Kidney glomerular epithelial cell (primary cell): ENCODE results near the gene AQP12A.

Experiments
- DNase-seq: peaks from one replicate; lab custom pipeline; 2025; lab: John Stamatoyannopoulos, UW

The AQP12A gene

DNA sequence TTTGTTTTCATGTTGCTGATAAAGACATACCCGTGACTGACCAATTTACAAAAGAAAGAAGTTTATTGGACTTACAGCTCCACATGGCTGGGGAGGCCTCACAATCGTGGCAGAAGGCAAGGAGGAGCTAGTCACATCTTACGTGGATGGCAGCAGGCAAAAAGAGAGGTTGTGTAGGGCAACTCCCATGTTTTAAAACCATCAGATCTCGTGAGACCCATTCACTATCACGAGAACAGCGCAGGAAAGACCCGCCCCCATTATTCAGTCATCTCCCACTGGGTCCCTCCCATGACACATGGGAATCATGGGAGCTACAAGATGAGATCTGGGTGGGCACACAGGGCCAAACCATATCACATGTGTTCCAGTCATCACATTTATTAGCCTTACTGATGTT, 16.8 kb downstream of the AQP12A start:
- DNase-seq = no peak

DNA sequence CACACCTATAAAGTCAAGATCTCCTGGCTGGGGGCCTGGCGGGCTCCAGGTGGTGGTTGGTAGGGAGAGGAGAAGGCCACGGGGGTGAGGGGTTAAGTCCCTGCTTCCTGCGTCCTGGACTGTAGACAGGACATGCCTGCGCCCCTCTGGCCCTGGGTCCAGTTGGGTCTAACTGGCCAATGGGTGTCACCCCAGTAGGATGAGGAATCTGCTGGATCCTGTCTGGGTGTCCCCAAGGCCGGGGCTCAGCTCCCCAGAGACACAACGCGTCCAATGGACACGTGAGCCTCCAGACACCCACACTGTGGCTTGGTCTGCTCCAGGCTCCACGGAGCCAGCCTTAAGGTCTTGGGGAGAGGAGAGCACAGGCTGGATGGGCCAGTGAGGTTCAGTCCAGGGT, 19.6 kb downstream of the AQP12A start:
- no peak for DNase-seq

DNA sequence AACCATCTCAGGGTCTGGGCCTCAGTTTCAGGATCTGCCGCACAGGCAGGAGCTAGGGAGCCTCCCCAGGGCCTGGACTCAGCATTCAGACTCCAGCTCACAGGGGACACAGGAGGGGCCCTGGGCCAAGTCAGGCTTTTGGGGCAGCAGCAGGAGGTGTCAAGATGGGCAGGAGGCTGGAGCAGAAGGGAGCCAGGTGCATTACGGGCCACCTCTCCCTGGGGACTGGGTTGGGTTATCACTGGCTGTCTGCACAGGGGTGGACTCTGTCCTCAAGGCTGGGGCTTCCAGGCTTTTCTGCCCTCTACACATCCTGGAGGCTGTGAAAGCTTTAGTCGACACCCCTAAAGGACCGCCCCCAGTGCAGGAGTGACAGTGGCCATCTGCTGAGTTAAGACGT, 20.0 kb downstream of the AQP12A start:
- no peak for DNase-seq

DNA sequence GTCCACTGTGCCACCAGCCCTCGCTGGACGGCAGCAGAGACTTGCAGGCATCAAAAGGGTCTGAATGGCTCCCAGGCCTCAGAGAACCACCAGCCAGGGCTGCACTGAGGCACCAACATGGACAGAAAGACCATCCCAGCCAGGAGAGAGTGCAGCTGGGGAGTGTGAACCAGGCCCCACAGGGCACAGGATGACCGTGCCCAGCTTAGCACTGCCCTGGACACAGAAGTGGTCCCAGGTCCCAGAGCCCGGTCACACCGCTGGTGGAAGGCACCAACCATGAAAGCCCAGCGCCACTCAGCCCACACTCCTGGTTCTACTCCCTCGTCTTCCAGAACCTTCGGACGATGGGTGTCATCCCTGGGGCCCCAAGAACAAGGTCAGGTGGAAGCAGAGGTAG, 20.5 kb downstream of the AQP12A start:
- DNase-seq = no peak

DNA sequence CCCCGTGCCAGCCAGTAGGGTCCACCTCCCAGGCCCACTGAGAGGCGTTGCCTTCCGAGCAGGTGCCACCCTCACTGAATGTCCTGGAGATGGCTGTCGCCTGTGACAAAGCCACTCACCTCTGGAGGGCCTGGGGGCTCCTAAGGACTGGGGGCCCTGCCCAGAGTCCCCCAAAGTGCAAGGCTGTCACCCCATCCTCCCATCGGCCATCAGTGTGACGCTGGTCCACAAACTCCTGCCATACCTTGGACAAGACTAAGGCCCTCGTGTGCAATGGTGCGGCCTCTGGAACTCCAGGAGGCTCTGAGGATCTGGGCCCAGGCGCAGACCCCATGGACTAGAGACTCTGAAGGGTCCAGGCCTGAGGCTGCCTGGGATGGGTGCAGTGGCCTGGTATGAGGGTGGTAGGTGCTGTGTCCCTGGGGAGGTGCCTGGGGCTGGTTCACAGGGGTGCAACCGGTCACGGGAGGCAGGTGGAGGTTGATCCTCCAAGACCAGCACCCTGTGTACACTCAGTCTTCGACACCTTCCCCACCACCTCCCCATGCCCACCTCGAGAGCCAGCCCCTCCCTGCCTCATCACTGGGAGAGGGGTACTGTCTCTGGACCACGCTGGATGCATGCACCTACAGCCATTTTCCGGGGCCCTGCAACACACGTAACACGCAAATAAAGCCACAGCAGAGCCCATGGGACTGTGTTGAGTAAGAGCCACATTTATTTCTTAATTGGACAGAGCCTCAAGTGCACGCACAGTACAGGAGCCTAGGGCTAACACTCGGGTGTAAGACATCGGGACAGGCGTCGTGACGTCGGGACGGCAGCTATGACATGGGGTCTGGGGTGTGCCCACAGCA, 21.6 kb downstream of the AQP12A start:
- no peak for DNase-seq

DNA sequence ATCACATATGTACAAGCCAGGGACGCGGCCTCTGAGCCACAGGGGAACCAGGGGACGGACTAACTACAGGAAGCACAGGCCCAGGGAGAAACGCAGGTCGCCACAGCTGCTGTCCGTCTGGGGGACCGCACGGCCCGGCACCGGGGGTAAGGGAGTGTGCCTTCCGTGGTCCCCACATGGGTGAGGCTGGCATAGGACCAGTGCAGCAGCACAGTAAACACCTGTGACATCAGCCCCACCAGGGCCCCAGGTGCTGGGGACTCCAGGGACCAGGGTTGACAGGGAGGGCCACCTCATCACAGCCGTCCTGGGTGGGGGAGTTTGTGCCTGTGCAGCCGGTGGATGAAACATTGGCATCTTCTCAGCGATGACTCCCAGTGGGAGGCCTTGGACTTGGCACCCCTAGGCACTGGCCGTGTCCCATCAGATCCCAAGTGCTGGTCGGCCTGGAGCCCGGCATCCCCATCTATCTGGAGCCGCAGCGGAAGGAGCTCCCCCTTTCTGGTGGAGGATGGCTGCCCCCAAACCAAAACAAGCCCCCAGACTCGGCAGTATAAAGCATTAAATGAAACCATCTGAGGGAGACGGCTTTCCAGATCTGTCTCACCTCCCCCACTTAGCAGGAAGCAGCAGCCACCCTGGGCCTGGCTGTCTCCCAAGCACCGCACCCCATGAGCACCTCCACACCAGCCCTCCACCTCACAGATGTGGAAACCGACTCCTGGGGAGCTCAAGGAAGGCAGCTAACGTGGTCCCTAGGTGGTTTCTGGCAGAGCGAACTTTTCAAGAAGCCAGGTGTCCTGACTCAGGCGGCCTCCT, 22.5 kb downstream of the AQP12A start:
- no peak for DNase-seq

DNA sequence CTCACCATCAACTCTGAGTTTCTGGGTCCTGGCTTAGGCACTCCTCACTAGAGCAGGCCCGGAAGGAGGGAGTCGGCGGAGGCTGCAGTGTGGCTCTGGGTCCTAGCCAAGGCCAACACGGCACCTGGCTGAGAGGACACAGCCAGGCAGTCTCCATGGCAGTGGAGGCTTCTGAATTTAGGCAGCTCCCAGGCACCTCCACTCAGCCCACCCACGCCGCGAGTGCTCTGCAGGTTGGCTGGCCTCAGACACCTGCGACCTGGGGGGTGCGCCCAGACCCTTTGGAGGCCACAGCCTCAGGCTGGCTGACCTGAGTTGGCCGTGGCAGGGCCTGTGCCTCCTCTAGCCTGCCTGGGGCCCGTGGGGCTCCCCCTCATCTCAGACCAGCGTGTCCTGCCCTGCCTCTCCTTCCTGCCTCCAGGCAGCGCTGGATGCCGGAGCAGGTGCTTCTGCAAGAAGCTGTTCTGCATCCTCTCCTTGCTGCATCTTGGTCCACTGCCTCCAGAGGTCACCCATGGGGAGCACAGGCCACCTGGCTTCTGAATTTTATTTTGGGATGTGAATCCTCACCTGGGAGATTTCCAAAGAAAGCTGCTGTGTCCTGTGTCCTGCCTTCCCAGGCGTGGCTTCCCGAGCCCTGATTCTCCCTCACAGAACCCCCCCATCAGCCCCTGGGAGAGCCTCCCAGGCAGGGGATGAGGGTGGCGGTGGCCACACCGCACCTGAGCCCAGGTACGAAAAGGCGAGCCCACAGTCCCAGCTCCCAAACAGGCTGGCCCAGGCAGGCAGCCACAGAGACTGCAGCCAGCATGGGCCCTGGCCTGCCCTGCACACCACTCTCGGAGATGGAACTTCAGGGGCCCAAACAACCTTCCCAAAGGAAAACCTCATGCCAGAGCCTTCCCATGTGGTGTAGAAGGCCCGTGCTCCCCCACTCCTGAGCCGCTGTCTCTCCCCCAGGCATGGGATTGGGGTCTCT, 23.4 kb downstream of the AQP12A start:
- DNase-seq = no peak

DNA sequence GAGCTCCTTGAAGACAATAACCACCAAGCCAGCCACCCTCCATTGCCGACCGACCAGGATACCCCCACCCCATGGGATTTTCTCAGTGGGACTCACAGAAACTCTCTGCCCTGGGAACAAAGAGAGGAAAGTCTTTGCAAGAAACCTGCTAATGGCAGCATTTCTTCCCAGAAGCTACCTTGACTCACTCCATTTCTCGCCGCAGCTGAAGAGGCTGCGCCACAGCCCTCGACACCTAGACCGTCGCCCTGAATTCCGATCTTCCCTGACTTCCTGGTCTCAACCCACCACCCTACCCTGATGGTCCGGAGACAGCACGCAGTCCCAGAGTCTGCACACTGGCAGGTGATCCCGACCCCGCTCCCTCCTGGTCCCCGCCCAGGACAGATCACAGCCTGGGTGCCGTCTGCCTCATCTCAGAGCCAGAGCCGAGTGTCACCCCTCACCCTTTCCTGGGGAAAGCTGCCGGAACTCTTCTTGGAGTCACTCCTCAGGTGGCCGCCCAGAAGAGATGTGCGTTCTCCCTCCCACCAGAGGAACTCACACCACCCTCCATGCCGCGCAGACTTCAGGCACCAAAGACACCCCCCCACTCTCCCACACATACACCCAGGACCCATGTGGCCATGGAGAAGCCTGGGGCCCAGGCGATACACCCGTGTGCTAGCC, 24.6 kb downstream of the AQP12A start:
- no peak for DNase-seq

DNA sequence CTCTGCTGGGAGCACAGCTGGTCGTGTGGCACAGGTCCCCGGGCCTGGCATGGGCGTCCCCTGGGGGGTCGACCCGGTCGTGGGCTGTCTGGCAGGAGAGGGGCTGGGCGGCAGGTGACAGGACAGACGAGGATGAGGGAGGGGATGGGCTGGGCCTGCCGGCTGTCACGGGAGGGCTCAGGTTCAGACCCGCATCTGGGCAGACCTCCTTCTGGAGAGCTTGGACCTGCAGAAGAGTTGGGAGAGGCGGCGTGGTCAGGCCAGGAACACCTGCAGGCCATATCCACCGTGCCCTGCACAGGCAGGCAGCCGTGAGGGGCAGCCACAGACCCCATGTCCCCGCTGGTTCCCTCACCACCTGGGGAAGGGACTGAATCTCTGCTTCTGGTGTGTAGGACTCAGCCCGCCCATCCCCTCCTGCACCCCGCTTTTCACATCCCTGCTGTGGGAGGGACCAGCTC, 25.5 kb downstream of the AQP12A start:
- DNase-seq = no peak

DNA sequence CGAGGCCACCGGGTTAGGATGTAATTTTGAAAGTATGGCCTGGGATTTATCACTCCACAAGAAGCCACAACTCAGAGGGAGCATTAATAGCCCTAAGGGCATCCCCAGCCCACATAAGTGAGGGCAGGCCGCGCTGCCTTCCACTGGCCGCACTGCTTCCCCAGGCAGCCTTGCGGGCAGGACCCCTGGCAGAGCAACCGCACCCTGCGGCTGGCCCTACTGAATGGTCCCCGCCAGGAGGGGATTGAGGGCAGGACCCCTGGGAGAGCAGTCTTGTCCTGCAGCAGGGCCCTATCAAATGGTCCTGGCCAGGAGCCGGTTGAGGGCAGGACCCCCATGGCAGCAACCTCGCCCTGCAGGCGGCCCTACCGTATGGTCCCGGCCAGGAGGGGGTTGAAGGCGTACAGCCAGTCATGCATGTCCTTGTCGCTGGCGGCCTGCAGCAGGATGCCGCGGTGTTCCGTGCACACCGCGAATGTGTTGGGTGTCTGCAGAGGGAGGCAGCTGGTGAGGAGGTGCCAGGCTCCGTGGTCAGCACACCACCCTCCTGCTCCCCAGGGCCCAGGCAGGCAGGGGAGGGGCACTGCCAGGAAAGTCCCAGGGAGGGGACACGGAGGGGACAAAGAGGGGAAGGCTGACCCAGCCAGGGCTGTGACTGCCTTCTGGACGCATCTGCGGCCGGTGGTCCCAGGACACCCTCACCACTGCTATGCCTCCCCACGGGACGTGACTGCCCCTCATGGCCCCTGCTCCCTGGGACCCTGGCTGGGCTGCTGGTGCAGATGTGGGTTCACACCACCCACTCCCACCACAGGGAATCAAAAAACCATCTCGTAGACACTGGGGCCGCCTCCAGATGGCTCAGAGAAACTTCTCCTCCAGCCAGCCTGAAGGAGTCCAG, 26.3 kb downstream of the AQP12A start:
- DNase-seq = no peak

DNA sequence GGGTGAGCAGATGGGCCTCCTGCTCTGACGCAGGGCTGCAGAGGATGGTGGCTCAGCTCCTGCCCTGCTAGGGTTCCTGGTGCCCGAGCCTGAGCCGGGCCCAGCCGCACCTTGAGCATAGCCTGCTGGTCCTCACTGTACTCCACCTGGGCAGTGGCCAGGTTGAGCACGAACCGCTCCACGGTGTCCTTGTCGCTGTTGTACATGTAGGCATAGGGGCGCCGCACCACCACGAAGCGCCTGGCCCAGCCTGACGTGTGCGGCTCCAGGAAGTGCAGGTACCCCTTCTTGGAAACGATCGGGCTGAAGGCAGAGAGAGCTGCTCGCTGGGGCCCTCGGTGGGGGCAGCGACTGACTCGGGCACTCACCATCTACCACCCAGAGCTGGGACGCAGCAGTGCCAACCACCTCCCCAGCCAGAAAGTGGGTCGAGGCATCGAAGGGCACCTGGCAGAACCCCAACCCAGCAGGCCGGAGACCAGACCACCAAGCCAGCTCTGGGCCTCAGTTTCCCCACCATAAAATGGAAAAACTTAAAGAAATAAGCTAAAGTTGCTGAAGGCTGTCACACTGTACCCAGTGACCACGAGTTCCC, 27.3 kb downstream of the AQP12A start:
- DNase-seq = no peak

DNA sequence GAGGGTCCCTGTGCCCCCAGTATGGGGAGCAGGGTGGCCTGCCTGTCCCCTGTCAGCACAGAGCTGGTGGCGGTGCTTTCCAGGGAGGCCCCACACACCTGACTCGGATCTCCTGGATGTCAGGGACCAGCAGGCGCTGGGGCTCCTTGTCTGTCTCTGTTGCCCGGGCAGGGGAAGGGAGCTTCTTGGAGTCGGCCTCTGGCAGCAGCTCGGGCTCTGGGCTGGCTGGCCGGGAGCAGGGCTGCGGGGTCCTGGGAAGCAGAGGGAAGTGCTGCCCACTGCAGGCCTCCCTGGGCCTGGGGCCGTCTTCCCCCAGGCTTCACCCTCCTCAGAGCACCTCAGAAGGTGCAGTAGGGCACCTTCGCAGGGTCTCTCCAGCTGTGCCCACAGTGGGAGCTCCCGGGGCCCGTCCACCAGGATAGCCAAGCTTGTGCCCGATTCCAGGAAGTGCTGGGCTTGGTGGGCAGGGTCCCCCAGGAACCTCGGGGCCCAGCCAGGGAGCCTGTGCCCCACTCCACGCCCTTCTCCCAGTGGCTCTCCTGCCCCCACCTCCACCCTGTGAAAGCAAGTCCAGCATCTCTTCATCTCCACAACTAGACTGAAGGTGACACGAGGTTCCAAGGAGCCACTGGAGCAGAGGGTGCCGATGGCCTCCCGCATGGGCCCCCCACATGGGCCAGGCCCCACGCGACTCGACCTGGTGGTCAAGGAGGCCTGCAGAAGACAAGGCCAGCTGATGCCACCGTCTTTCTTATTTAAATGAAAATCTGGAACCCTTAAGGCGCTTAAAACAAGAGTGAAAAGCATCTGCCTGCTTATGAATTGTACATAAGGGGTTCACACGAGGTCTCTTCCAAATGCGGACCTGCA, 28.2 kb downstream of the AQP12A start:
- DNase-seq = no peak

DNA sequence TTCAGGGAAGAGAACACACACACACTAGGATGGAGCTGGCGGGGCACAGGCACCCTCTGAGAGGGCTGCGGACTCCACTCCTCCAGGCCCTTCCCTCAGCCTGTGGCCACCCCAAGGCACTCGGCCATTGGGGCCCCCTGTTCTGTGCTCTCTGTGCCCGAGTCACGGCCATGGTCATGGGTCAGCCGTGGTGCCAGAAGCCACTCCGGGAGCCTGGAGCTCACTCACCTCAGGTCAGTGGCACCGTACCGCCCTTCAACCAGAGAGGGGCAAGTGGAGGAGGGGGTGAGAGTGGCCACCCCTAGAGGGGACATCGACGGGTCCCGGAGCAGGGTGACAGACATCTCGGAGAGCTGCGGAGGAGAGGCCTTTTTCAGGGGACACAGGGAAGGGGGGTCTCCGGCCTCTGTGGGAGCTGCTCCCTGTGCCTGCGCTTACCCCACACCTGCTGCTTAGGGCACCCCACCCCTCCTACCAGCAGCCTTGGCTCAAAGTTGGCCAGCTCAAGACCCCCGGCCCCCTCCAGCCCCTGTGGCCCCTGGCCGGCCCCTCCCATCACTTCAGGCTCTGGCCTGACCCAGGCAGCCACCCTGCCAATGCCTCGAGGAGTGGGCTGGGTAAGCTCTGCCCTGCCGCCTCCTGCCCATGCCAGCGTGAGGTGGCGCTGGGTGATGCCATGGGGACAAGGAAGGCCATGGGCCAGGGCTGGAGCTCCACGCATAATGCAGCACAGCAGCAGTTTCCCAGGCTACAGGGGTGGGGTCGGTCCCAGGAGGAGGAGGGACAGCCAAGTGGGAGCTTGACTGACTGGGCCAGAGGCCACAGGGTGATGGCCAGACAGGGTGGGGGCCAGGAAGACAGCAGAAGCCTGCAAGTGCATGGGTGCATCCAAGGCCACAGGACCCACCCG, 29.3 kb downstream of the AQP12A start:
- DNase-seq = no peak

DNA sequence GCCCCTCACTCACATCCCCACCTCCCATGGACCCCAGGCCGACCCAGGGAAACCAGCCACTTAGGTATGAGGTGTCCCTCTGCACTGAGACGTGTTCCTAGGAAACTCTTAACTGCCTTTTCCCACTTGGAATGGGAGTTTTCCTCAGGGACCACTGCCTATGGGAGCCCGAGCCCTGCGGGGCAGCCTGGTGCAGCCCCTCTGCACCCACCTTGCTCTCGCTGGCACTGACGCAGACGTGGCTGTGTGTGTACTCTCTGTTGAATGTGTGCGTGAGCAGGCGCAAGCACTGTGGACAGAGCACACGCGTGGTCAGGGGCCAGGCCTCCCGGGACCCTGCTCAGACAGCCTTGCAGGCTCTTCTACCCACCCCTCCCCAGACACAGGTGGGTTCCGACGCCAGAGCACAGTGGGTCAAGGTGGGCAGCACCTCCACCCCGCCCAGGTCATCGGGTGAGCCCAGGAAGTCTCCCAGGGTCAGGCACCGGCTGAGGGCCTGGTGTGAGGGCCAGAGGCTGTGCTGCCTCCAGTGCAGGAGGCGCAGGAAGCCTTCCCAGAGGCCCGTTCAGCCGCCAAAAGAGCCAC, 30.0 kb downstream of the AQP12A start:
- no peak for DNase-seq

DNA sequence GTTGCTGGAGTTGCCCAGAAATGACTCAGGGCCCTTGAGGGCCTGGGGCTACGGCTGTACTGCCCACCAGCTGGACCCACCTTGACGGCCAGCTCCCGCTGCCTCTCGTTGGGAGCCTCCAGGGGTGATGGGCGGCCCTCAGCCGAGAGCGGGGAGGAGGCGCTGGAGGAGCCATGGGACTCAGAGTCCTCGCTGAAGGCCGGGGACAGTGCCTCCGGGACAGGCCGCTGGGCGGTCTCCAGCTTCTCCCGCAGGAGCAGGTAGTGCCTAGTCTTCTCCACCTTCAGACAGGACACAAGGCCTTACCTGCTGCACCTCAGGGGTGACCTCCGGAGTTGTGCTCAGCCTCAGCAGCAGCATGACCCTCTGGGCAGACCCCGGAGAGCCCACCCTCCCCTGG, 30.7 kb downstream of the AQP12A start:
- DNase-seq = no peak

DNA sequence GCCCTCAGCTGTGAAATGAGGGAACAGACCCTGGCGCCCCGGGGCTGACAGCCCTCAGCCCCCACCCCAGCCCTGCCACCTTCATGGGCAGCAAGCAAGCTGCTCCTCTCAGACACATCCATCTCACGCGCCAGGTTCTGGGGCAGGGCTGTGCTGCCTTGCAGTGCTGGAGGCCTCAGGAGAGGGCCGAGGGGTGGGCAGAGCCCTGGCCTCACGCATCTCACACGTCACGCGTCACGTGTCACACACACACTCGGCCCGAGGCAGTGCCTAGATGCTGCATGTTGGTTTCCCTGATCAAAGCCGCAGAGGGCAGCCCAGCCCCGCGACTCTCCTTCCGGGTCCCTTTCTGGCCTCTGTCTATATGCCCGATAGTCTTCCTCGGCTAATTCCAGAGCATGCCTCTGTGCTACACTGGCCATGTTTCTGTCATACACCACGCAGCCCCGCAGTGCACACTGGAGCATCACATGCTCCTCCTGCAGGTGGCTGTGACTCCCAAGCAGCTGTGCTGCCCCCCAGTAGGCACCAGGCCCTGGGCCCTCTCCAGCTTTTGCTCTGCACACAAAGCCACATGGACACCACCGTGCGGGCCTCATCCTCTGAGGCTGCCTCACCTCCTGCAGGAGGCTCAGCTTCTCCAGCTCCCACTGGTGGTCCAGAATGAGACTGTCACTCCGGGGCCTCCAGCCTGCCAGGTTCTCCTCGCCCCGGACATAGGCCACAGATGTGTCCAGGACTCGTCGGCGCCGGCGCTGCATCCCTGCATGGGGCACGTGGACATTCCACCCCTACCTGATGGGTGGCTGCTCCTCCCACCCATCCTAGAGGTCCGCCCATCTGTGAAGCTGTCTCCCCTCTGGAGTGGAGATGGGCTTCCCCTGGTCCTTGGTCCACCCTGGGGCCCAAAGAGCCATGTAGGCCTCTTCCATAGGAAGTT, 31.4 kb downstream of the AQP12A start:
- no peak for DNase-seq
